Astrocyte of the cerebellum (primary cell): ENCODE results near the gene NFATC3.
"Not testable (repeated sequence)": the region's sequence is repeated elsewhere in the genome, so short reads cannot be mapped to it uniquely, and the experiment has no call there.

ENCODE experiments used
- DNase-seq: peaks from one replicate; pipeline ENCODE4 v3.0.0-alpha.2; 2011; ENCODE audit warnings: low read depth
- H3K4me3 ChIP-seq: 2 replicates; pipeline ENCODE4 v1.5.1; 2011; ENCODE audit warnings: mild to moderate bottlenecking, low read depth, low read length, moderate library complexity
- CTCF ChIP-seq: IDR thresholded peaks from 2 replicates; pipeline ENCODE4 v1.5.1; 2012; ENCODE audit warnings: low read length, low read depth, moderate library complexity, mild to moderate bottlenecking; ENCODE audit errors: missing control alignments
- in situ Hi-C: cut with HindIII; loops from 2 replicates; pipeline ENCODE4 v1.10.0; 2017; ENCODE audit warnings: low sequenced_read_pairs

The NFATC3 gene

GRCh38 chr16:68149596-68149995, 64.4 kb downstream of the NFATC3 start:
- H3K4me3 ChIP-seq: no peak overlapping the region
- in situ Hi-C loops: no loop called here
- DNase-seq: no peak
- TF ChIP-seq CTCF: no peak

GRCh38 chr16:68155425-68155824, 70.3 kb downstream of the NFATC3 start:
- no peak for TF ChIP-seq CTCF
- in situ Hi-C loops: no loop called here

GRCh38 chr16:68162413-68162812, 77.2 kb downstream of the NFATC3 start:
- no peak for TF ChIP-seq CTCF
- in situ Hi-C loops: no loop called here

More at GRCh38 chr16:68155425-68155824, 70.3 kb downstream of the NFATC3 start:
- H3K4me3 ChIP-seq: no peak overlapping the region
- no peak for DNase-seq

GRCh38 chr16:68163275-68163674, 78.1 kb downstream of the NFATC3 start:
- H3K4me3 ChIP-seq, in situ Hi-C loops, DNase-seq: not testable (repeated sequence)

More at GRCh38 chr16:68162413-68162812, 77.2 kb downstream of the NFATC3 start:
- no peak for DNase-seq
- H3K4me3 ChIP-seq: no peak overlapping the region

GRCh38 chr16:68166264-68166663, 81.1 kb downstream of the NFATC3 start:
- H3K4me3 ChIP-seq: no peak overlapping the region
- no peak for DNase-seq
- no peak for TF ChIP-seq CTCF
- in situ Hi-C loops: no loop called here

- TF ChIP-seq CTCF: no peak
- no peak for DNase-seq
- H3K4me3 ChIP-seq: no peak overlapping the region
- in situ Hi-C loops: no loop called here
Measured at GRCh38 chr16:68179196-68179795, 94.1 kb downstream of the NFATC3 start.

- H3K4me3 ChIP-seq: no peak overlapping the region
- no peak for TF ChIP-seq CTCF
- in situ Hi-C loops: no loop called here
- DNase-seq: no peak
Measured at GRCh38 chr16:68179855-68180254, 94.7 kb downstream of the NFATC3 start.
